GM21360 (cell line): Measurements from ENCODE around the gene IQCH.

ENCODE experiments used
- ATAC-seq: cut with Tn5 transposase; IDR thresholded peaks from one replicate; pipeline ENCODE4 v1.9.1; 2021; ENCODE audit warnings: mild to moderate bottlenecking, moderate library complexity; ENCODE audit not compliant: unreplicated experiment

Gene IQCH

GRCh38 chr15:67296684-67297083, 42.1 kb downstream of the IQCH start:
- no peak for ATAC-seq

GRCh38 chr15:67300266-67301025, 45.9 kb downstream of the IQCH start:
- no peak for ATAC-seq

DNA sequence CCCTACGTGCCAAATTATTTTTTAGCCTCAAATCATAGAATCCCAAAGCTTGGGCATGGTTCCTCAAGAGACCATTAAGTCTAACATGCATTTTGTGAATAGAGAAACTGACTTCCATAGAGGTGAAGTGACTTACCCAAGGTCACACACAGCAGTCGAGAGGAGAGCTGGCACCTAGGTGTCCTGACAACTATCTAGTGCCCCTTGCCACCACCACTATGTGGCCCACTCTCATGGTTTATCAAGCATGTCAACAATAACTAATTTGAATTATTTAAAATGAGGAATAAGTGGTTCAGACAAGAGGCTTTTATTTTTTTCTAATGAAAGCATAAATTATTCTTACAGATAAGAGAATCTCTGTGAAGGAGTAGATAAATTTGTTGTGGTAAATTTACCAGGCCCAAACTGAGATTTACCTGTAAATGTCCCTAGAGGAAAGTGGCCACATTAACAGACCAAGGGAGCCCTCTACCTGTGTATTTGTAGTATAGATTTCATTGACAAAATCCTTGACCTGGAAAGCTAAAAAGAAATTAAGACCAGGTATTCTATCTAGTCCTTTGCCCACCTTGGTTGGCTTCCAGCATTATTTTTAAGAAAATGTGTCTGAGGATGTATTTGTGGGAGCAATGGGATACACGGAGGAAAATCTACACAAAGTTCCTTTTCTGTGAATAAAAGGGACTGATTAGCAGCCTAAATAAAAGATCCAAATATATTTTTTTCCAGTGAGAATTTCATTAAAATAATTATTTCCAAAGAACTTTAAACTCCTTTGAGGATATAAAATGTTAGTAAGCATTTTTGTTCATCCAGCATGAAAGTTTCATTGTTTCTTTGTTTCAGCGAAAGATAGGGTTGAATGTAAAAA, 49.1 kb downstream of the IQCH start:
- ATAC-seq, result no peak

DNA sequence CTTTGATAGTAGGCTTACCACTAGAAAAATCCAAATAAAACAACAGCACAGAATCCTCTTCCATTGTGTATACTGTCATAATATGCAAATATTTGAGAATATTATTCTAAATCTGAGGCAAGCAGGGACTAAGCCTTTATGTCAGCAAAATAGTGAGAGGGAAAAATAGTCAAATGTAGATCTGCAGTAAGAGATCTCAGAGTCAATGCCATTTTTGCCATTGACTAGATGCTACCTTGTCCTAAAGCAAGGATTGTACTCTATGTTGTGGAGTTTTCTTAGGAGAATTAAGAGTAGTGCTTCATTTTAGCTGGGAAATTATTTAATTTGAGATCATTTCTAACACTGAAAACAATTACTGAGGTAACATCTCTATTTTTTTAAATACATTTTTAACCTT, 50.2 kb downstream of the IQCH start:
- no peak for ATAC-seq

DNA sequence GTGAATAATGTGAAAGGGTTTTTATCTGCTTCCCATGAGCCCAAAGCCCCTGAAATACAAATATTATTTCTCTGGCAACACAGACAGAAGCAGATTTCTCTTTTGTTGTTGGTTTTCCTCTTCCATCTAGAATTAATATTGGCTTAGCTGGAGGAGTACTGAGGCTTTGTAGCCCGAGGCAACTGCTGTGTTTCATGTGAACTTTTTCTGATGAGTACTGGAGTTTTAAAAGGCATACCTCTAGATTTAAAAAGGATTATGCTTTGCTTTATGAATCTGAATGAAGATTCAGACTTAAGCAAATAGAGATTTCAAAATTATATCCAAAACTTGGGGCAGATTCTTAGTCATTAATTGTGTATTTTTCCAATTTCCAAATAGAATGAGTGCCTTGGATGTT, 50.9 kb downstream of the IQCH start:
- ATAC-seq, result no peak

DNA sequence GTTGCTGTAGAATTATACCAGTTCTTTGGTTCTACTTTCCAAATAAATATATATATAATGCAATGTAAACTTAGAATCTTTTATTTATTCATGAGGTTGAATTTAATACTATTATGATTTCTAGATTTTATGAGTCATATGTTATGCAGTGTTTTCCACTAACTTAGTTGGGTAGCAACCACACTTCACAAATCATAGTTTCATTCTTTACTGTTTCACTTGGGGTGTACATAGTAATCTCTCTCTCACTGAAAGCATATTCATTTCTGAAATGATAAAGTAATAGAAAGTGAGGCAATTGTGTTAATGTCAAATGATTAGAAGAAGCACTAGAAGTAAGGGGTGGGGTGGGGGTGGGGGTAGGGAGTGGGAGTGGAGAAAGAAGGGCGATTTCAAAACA, 52.6 kb downstream of the IQCH start:
- ATAC-seq, result no peak

DNA sequence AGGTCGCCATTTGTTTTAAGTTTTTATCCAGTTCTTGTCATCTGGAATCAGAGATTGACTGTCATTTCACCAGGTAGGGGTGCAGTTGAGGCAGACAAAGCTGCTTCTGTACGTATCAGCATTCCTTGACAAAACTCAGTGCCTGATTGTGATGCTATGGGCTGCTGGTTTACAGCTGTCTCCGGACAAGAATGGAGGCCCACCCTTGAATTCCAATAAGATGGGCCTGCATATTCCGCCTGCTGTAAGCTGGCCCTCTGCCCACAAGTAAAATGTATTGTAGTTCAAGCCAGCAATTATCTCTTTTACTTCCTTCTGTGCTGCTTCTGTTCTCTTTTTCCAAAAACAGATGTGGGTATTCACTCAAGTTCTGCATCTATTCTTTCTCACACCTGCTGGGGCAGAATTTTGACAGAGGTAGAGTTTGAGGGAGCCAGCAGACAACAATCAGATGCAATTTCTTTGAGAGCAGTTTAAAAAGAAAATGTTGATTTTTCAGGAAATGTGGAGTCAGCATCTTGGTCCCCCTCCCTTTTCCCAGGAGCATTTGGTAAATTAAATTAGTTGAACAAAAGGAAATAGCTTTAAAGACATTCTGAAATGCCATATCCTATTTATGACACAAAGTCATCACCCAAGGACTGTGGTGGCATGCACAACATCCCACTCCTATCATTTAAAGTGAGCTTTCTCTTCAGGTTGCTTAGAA, 53.5 kb downstream of the IQCH start:
- no peak for ATAC-seq

DNA sequence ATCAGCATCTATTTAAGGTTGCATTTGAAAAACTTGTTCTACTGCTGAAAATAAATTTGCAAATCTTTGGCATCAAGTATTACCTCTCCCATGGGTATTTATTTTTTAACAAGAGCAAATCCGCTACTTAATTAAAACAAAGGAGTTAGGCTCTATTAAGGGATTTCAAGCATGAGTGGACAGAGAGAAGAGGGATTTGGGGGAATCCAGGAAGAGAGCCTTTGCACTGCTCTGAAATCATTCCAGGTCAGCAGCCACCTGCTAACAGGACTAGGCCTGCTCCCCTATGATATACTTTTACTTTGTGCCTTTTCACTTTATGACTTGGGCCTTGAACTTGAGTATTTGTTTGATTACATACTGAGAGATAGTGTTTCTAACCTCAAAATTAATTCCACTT, 57.1 kb downstream of the IQCH start:
- ATAC-seq, result no peak

DNA sequence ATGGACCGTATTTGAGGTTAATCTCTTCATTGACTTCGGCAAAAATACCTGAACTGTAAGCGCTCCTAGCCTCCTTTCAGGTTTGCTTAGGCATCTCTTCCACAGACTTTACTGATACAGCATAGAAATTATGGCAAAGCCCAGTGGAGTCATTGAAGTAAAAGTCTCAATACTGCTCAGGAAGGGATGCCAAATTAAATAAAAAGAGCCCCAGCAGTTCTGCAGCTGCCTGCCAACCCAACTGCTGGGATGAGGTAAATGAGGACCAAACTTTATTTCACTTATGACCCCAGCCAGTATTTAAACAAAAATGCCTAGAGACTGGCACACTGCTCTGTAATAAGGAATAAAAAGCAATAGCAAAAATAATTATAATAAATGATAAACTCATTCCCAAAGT, 65.4 kb downstream of the IQCH start:
- no peak for ATAC-seq

GRCh38 chr15:67321352-67321751, 66.8 kb downstream of the IQCH start:
- no peak for ATAC-seq

GRCh38 chr15:67322481-67322880, 67.9 kb downstream of the IQCH start:
- ATAC-seq, result no peak

- no peak for ATAC-seq
Measured at GRCh38 chr15:67327312-67327711, 72.7 kb downstream of the IQCH start.

GRCh38 chr15:67327737-67328136, 73.2 kb downstream of the IQCH start:
- no peak for ATAC-seq

DNA sequence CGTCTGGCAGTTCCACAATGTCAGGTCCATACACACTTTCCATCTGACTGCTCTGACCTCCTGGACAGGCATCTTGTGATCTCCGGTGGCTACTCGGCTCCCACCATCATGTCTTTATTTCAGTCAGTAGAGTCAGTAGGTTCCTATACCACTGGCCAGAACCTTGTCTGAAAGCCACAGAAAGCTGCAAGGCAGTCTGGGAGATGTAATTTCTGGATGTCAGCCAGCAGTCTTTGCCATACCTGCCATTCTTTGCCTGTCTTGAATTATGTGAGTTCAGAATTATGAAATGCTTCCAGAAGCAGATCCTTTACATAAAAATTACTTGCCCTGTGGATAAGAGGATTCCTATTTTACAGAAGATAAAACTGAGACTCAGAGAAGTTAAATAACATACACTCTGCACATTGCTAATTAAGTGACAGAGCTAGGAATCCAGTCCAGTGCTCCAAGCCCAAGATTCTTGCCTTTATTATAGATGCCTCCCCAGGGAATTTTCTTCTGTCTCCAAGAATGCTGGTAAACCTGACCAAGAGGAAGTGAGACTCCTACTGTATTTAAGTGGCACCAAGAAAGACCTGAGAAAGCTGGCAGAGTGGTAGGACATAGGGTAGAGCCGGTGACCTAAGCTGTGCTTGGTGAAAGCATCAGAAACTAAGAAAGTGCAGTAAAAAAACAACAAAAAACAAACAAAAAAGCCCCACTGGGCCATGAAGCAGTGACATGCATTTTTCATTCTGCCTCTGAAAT, 75.6 kb downstream of the IQCH start:
- ATAC-seq, result no peak

DNA sequence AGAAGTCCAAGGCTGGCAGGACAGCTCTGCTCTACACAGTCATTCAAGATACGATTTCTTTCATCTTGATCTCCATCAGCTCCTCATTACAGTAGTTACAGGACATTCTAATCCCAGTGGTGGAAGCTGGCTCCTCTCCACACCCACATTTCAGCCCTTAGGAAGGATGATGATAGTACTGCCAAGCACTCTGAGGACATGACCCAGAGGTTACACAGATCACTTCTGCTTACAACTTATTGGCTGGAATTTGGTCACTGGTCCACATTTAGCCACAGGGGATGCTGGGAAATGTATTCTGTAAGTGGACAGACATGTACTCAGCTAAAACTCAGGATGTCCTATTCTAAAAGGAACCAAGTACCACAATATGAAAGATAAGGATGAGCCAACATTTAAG, 77.1 kb downstream of the IQCH start:
- no peak for ATAC-seq

GRCh38 chr15:67335026-67335425, 80.4 kb downstream of the IQCH start:
- no peak for ATAC-seq

GRCh38 chr15:67335534-67336222, 81.1 kb downstream of the IQCH start:
- ATAC-seq, result no peak

- ATAC-seq, result no peak
Measured at GRCh38 chr15:67340630-67341029, 86.0 kb downstream of the IQCH start.

- no peak for ATAC-seq
Measured at GRCh38 chr15:67341539-67341938, 87.0 kb downstream of the IQCH start.

GRCh38 chr15:67343206-67343605, 88.6 kb downstream of the IQCH start:
- ATAC-seq, result no peak
